ENCODE measurements around the gene GSG1L2. TPM values are rescaled to one million over a fixed set of nuclear protein-coding genes. Genes with fewer than 3 reads are reported as not detected.

The GSG1L2 gene
- total RNA-seq, 2 donors from 2014 or later = not detected

- no peak for TF ChIP-seq CTCF (IDR thresholded peaks at IDR 0.05)
- H3K4me3 ChIP-seq = no peak overlapping the region
- H3K4me1 ChIP-seq = no peaks in the 10 kb centered on the region
- H3K9ac ChIP-seq (ENCODE audit: low read depth in 2 of 2, low read length in 2 of 2) = no peak overlapping the region
- no peak overlapping the region for H3K27ac ChIP-seq
- no peaks in the 10 kb centered on the region for H3K9me3 ChIP-seq
- intact Hi-C loops (cut with DNase I) = no loop called here
- H3K27me3 ChIP-seq = no peaks in the 10 kb centered on the region
- no peaks in the 10 kb centered on the region for H3K36me3 ChIP-seq
- no peak for DNase-seq
These were observed 22.3 kb upstream of the GSG1L2 start for GRCh38 chr17:9844153-9844552.

DNA sequence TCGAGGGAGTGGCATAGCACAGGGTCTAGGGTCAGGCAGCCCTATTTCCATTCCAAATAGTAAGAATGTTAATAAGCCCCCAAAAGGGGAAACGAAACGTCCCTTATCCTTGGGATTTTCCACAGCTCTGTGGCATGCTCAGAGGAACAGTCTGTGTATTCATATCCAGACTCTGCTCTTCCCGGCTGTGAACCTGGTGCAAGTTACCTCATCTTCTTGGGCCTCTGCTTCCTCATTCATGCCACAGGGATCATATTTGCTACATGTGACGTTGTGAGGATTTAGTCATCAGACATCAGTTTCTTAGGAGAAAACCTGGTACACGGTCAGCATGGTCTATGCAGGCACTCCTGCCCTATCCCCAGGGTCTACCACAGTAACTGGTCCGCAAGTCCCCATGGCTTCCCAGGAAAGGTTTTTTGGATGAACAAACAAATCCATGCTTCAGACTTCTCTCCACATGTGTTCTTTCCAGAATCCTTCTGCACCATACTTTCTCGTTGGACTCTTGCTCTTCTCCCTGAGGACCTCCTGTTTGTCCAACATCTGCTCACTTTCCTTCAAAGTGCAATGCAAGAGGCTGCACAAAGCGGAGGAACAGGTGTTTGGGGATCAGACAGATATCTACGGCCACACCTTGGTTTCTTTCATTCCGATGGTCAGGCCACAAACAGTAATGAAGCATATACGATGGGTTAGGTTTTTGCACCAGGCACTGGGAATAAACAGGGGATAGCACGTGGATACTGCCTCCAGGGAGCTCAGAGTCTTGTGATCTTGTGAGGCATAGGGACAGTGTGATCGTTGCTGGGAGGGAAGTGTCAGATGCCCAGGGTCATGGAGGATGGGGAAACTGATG, 21.5 kb upstream of the GSG1L2 start:
- Histone ChIP-seq H3K36me3 (no peaks in the 10 kb centered on the region), H3K4me3 (no peak overlapping the region), H3K9ac (ENCODE audit: low read depth in 2 of 2, low read length in 2 of 2) (no peak overlapping the region), H3K27ac (no peak overlapping the region), H3K9me3 (no peaks in the 10 kb centered on the region), H3K4me1 (no peaks in the 10 kb centered on the region), H3K27me3 (no peaks in the 10 kb centered on the region)
- no peak for TF ChIP-seq CTCF (IDR thresholded peaks at IDR 0.05)
- intact Hi-C loops (cut with DNase I) = no loop called here
- no peak for DNase-seq

GRCh38 chr17:9842057-9842758, 20.3 kb upstream of the GSG1L2 start:
- Histone ChIP-seq H3K36me3 (no peaks in the 10 kb centered on the region), H3K4me1 (no peaks in the 10 kb centered on the region), H3K9ac (ENCODE audit: low read depth in 2 of 2, low read length in 2 of 2) (no peak overlapping the region), H3K4me3 (no peak overlapping the region), H3K27me3 (no peaks in the 10 kb centered on the region), H3K27ac (peak overlapping the region; percentile 55), H3K9me3 (no peaks in the 10 kb centered on the region)
- TF ChIP-seq CTCF (IDR thresholded peaks at IDR 0.05) = no peak
- intact Hi-C loops (cut with DNase I) = no loop called here
- peak; percentile 35 for DNase-seq

- no peaks in the 10 kb centered on the region for H3K27me3 ChIP-seq
- TF ChIP-seq CTCF (IDR thresholded peaks at IDR 0.05) = no peak
- H3K9me3 ChIP-seq = no peaks in the 10 kb centered on the region
- H3K9ac ChIP-seq (ENCODE audit: low read depth in 2 of 2, low read length in 2 of 2) = no peak overlapping the region
- no peaks in the 10 kb centered on the region for H3K36me3 ChIP-seq
- H3K4me1 ChIP-seq = no peaks in the 10 kb centered on the region
- intact Hi-C loops (cut with DNase I) = no loop called here
- DNase-seq = no peak
- H3K4me3 ChIP-seq = no peak overlapping the region
- H3K27ac ChIP-seq = no peak overlapping the region
These were observed 17.6 kb upstream of the GSG1L2 start for GRCh38 chr17:9839433-9839832.

DNA sequence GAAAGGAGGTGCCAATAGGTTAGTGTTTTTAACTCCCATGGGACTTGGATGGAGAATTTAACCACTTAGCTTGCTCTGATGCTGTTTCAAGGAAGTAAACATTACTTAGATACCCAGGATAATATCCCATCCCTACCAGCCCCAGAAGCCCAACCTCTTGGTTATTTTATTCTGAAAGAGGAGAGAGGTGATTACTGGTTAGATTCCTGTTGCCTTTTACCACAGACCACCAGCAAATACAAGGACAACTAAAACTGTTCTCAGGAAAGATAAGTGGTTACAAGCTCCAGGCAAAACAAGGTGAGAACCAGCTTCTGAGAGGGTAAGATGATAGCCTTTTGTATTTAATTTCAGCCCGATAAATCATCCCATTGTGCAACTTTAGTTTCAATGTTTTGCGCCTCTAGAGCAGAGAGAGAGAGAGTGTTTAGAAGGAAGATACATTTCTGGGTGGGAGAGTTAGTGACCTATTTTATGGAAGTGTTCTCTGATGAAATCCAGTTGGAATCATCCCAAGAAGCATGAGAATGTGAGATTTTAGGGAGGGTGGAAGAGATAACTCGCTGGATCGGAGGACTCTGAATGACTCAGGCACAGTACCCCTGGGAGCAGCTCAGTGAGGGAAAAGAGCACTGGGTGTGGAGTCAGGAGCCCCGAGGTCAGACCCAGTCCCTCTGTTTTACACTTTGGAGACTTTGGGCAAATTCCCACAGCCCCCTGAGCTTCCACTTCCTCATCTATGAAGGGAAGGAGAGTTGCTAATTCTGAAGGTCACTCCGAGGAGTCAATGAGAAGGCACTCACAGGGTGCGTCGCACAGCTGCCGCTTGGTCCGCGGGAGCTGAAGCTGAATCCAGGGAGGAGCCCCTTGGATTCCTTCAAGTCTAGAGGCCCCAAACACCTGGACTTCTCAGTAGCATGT, 15.9 kb upstream of the GSG1L2 start:
- no peaks in the 10 kb centered on the region for H3K27me3 ChIP-seq
- no peaks in the 10 kb centered on the region for H3K4me1 ChIP-seq
- peak overlapping the region; percentile 6 for H3K27ac ChIP-seq
- intact Hi-C loops (cut with DNase I) = no loop called here
- TF ChIP-seq CTCF (IDR thresholded peaks at IDR 0.05) = no peak
- no peaks in the 10 kb centered on the region for H3K9me3 ChIP-seq
- no peak overlapping the region for H3K4me3 ChIP-seq
- peak overlapping the region in 1 of 2 donors; percentile 3 for H3K9ac ChIP-seq (ENCODE audit: low read depth in 2 of 2, low read length in 2 of 2)
- DNase-seq = no peak
- no peaks in the 10 kb centered on the region for H3K36me3 ChIP-seq
